Nephron (organoid): ENCODE results near the gene ENTPD8.
A peak's percentile ranks its signal among the peaks of the same experiment; 100 is the strongest.
"Not testable (repeated sequence)": the region's sequence is repeated elsewhere in the genome, so short reads cannot be mapped to it uniquely, and the experiment has no call there.

Experiments
- H3K27ac Mint-ChIP-seq, 3 experiments: 2 replicates each; pipeline ENCODE4 v1.8.0; 2020; ENCODE audit warnings: mixed read lengths in 3 of 3, mild to moderate bottlenecking in 2 of 3, moderate library complexity in 1 of 3
- H3K27me3 Mint-ChIP-seq: 2 replicates; pipeline ENCODE4 v1.8.0; 2021; ENCODE audit warnings: low read depth, mild to moderate bottlenecking, moderate library complexity, mixed read lengths
- H3K36me3 Mint-ChIP-seq: 2 replicates; pipeline ENCODE4 v1.8.0; 2020; ENCODE audit warnings: low read depth, mixed read lengths
- H3K4me1 Mint-ChIP-seq: 2 replicates; pipeline ENCODE4 v1.8.0; 2020; ENCODE audit warnings: mixed read lengths
- H3K4me3 Mint-ChIP-seq, 3 experiments: 2 replicates each; pipeline ENCODE4 v1.8.0; 2020; ENCODE audit warnings: mild to moderate bottlenecking in 3 of 3, mixed read lengths in 3 of 3, moderate library complexity in 2 of 3
- H3K9me3 Mint-ChIP-seq: 2 replicates; pipeline ENCODE4 v1.8.0; 2020; ENCODE audit warnings: mixed read lengths
- TF ChIP-seq, protein P1 (sequence below), 3 experiments: fragments of 200-600 bp; sonication (generic); IDR thresholded peaks; one replicate each; pipeline ENCODE4 v1.5.0; 2021; ENCODE audit warnings: antibody characterized with exemption in 3 of 3; ENCODE audit not compliant: unreplicated experiment in 3 of 3

The ENTPD8 gene

DNA sequence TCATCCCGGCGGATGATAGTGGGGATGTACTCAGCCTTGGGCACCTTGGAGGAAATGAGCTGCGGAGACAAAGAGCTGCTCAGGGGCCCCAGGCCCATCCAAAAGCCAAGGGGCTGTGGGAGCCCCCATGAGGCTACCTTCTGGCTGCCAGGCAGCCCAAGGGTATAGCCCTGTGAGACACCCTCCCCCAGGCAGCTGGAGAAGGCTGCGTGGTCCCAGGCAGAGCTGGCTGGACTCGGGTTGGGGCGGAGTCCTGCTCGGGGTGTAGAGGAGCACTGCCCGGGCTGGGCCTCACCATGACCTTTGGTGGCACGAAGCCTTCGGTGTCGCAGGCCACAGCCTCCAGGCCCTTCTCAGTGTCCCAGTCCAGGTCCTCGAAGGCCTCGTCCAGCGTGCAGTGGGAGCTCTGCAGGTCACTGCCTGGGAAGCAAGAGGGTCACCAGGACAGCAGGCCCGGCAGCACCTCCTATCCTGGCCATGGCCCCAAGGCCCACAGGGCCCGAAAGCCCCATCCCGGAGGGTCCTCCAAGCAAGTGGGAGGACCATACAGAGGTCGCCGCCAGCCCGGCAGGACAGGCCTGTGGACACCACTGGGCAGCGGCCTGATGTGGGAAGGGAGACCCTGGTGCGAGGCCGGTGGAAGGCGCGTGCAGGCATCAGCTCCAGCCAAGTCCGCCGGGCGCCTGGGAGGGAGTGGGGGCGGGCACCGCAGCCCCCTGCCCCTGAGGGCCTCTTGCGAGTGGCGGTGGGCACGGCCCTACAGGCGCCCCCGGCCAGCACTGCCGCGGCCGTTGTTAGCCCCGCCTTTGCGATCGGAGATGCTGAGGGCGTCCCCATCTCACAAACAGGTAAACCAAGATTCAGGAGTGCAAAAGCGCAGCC is 11.8 kb upstream of the ENTPD8 start:
- peaks cover 12% of the 10 kb centered on the region for H3K4me1 Mint-ChIP-seq
- H3K36me3 Mint-ChIP-seq = no peaks in the 10 kb centered on the region
- H3K4me3 Mint-ChIP-seq = peak overlapping the region in 1 of 3 experiments; percentile 60
- no peaks in the 10 kb centered on the region for H3K9me3 Mint-ChIP-seq
- H3K27ac Mint-ChIP-seq = no peak overlapping the region
- H3K27me3 Mint-ChIP-seq = peaks cover 4% of the 10 kb centered on the region
- TF ChIP-seq, protein P1, sequence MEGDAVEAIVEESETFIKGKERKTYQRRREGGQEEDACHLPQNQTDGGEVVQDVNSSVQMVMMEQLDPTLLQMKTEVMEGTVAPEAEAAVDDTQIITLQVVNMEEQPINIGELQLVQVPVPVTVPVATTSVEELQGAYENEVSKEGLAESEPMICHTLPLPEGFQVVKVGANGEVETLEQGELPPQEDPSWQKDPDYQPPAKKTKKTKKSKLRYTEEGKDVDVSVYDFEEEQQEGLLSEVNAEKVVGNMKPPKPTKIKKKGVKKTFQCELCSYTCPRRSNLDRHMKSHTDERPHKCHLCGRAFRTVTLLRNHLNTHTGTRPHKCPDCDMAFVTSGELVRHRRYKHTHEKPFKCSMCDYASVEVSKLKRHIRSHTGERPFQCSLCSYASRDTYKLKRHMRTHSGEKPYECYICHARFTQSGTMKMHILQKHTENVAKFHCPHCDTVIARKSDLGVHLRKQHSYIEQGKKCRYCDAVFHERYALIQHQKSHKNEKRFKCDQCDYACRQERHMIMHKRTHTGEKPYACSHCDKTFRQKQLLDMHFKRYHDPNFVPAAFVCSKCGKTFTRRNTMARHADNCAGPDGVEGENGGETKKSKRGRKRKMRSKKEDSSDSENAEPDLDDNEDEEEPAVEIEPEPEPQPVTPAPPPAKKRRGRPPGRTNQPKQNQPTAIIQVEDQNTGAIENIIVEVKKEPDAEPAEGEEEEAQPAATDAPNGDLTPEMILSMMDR (IDR thresholded peaks at IDR 0.05; ENCODE audit: unreplicated experiment in 3 of 3) = no peak

DNA sequence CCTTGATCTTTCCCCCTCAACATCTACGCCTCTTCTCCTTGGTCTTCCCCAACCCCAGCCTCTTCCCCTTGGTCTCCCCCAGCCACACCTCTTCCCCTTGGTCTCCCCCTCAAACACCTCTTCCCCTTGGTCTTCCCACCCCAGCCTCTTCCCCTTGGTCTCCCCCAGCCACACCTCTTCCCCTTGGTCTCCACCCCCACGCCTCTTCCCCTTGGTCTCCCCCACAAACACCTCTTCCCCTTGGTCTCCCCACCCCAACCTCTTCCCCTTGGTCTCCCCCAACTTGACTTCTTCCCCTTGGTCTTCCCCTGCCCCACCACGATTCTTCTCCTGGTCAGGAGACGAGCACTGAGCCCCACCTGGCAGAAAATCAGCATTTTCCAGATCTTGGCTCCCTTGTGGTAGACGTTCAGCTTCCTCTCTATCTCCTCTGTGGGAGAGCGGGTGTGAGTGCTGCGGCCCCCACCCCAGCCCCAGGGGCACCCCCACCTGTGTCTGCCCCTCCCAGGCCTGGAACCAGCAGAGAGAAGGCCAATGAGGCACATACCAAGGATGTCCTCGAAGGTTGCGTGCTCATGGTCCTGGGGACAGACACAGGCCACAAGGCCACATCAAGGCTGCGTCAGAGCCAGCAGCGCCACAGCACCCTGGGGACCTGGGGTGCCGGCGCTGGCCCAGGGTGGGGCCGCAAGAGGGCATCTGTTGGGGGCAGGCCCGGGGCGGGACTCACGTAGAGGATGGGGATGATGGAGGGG is 11.0 kb upstream of the ENTPD8 start:
- Mint-ChIP-seq H3K27me3 (peaks cover 4% of the 10 kb centered on the region), H3K4me3 (no peak overlapping the region), H3K4me1 (peaks cover 15% of the 10 kb centered on the region), H3K27ac (no peak overlapping the region), H3K9me3 (no peaks in the 10 kb centered on the region), H3K36me3 (no peaks in the 10 kb centered on the region)
- TF ChIP-seq, protein P1 (IDR thresholded peaks at IDR 0.05; ENCODE audit: unreplicated experiment in 3 of 3) = no peak

DNA sequence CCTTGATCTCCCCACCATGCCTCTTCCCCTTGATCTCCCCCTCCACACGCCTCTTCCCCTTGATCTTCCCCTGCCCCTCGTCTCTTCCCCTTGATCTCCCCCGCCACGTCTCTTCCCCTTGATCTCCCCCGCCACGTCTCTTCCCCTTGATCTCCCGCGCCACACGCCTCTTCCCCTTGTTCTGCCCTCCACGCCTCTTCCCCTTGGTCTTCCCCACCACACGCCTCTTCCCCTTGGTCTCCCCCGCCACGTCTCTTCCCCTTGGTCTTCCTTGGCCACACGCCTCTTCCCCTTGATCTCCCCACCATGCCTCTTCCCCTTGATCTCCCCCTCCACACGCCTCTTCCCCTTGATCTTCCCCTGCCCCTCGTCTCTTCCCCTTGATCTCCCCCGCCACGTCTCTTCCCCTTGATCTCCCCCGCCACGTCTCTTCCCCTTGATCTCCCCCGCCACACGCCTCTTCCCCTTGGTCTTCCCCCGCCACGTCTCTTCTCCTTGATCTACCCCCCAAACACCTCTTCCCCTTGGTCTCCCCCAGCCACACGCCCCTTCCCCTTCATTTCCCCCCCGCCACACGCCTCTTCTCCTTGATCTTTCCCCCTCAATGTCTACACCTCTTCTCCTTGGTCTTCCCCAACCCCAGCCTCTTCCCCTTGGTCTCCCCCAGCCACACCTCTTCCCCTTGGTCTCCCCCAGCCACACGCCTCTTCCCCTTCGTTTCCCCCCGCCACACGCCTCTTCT is 10.3 kb upstream of the ENTPD8 start:
- H3K27me3 Mint-ChIP-seq, H3K27ac Mint-ChIP-seq, H3K36me3 Mint-ChIP-seq, H3K9me3 Mint-ChIP-seq, H3K4me3 Mint-ChIP-seq: not testable (repeated sequence)
- peaks cover 19% of the 10 kb centered on the region for H3K4me1 Mint-ChIP-seq

DNA sequence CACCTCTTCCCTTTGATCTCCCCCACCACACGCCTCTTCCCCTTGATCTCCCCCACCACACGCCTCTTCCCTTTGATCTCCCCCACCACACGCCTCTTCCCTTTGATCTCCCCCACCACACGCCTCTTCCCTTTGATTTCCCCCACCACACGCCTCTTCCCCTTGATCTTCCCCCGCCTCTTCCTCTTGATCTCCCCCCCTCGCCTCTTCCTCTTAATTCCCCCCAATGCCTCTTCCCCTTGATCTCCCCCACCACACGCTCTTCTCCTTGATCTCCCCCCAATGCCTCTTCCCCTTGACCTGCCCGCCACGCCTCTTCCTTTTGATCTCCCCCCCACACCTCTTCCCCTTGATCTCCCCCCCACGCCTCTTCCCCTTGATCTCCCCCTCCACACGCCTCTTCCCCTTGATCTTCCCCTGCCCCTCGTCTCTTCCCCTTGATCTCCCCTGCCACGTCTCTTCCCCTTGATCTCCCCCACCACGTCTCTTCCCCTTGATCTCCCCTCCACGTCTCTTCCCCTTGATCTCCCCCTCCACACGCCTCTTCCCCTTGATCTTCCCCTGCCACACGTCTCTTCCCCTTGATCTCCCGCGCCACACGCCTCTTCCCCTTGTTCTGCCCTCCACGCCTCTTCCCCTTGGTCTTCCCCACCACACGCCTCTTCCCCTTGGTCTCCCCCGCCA is 9.5 kb upstream of the ENTPD8 start:
- H3K36me3 Mint-ChIP-seq, H3K9me3 Mint-ChIP-seq, H3K27ac Mint-ChIP-seq, H3K27me3 Mint-ChIP-seq, H3K4me3 Mint-ChIP-seq: not testable (repeated sequence)
- H3K4me1 Mint-ChIP-seq = peaks cover 12% of the 10 kb centered on the region

DNA sequence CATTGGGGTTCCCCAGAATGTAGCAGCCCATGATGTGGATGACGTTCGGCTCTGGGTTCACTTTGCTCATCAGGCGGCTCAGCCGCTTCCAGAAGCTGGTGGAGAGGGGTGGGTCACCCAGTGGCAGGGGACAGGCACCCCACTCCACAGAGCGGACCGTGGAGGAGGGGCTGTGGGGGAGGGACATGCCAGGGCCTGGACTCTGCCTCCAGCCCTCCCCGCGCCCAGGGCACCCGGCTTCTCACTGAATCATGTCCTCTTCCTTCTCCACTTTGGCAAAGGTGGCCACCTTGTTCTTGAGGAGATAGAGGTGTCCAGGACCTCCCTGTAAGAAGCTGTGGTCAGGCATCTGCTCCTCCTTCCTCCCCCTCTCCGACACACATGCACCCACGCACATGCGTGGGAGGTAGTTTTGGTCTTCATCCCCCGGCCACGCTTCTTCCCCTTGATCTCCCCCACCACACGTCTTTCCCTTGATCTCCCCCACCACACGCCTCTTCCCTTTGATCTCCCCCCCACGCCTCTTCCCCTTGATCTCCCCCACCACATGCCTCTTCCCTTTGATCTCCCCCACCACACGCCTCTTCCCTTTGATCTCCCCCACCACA is 8.9 kb upstream of the ENTPD8 start:
- H3K36me3 Mint-ChIP-seq = no peaks in the 10 kb centered on the region
- TF ChIP-seq, protein P1 (IDR thresholded peaks at IDR 0.05; ENCODE audit: unreplicated experiment in 3 of 3) = no peak
- H3K9me3 Mint-ChIP-seq = no peaks in the 10 kb centered on the region
- H3K27ac Mint-ChIP-seq = no peak overlapping the region
- no peak overlapping the region for H3K4me3 Mint-ChIP-seq
- H3K4me1 Mint-ChIP-seq = peaks cover 17% of the 10 kb centered on the region
- H3K27me3 Mint-ChIP-seq = no peaks in the 10 kb centered on the region

DNA sequence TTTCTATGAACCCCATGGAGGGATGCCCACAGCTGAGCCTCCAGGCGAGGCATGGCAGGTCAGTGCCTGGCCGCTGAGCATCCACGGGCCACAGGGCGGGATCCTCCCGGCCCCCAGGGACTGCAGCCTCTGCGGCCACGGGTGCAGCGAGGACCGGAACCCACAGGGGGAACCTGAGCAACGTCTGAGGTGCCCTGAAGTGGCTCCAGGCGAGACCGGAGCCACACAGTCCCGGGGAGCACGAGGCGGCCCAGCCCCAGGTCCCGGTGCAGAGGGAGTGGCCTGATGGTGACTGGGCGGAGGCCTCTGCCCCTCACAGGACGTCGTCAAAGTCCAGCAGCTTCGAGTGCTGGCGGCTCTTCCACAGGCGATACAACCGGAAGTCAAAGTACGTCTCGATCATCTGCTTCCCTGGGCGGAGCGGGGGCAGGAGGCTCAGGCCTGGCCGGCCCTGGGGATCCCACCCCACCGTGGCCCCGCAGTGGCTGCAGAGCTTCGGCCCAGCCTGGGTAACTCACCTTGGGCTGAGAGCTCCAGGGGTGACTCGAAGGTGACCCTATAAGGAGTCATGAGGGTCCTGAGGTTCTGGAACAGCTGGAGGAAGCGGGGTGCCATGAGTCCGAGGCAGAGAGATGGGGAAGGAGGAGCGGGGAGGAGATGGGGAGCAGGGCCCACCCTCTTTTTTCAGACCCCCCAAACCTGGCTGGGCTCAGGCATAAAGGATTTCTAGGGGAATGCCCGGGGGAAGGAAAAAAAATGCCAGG is 8.1 kb upstream of the ENTPD8 start:
- H3K27me3 Mint-ChIP-seq = no peaks in the 10 kb centered on the region
- H3K9me3 Mint-ChIP-seq = no peaks in the 10 kb centered on the region
- no peak overlapping the region for H3K4me3 Mint-ChIP-seq
- TF ChIP-seq, protein P1 (IDR thresholded peaks at IDR 0.05; ENCODE audit: unreplicated experiment in 3 of 3) = no peak
- H3K36me3 Mint-ChIP-seq = no peaks in the 10 kb centered on the region
- peaks cover 19% of the 10 kb centered on the region for H3K4me1 Mint-ChIP-seq
- H3K27ac Mint-ChIP-seq = no peak overlapping the region
